H9 (cell line): ENCODE data around the gene UNC5A. TPM values are rescaled to one million over a fixed set of nuclear protein-coding genes. Genes with fewer than 3 reads are reported as not detected.

Experiments used
- DNase-seq: peaks from one replicate; pipeline ENCODE4 v3.0.0-alpha.2; 2017
- H2AFZ ChIP-seq: one replicate; pipeline ENCODE4 v1.6.1; 2013; ENCODE audit warnings: mild to moderate bottlenecking, low read length, control low read depth, moderate library complexity
- H2AK5ac ChIP-seq: 2 replicates; pipeline ENCODE4 v1.6.1; 2013; ENCODE audit warnings: low read length, control low read depth, mixed read lengths; ENCODE audit not compliant: insufficient read length
- H2BK120ac ChIP-seq: one replicate; pipeline ENCODE4 v1.6.1; 2013; ENCODE audit warnings: low read depth, mild to moderate bottlenecking, low read length, control low read depth, inconsistent platforms; ENCODE audit not compliant: poor library complexity, severe bottlenecking
- H2BK12ac ChIP-seq: 2 replicates; pipeline ENCODE4 v1.6.1; 2013; ENCODE audit warnings: low read length, control low read depth, mixed read lengths, low read depth; ENCODE audit not compliant: insufficient read length
- H2BK15ac ChIP-seq: 2 replicates; pipeline ENCODE4 v1.6.1; 2013; ENCODE audit warnings: low read depth, low read length, control low read depth
- H2BK20ac ChIP-seq: one replicate; pipeline ENCODE4 v1.6.1; 2013; ENCODE audit warnings: low read depth, mild to moderate bottlenecking, low read length, control low read depth, inconsistent platforms; ENCODE audit not compliant: poor library complexity, severe bottlenecking
- H2BK5ac ChIP-seq: 2 replicates; pipeline ENCODE4 v1.6.1; 2013; ENCODE audit warnings: low read length, control low read depth, mixed read lengths; ENCODE audit not compliant: insufficient read length
- H3K14ac ChIP-seq: 2 replicates; pipeline ENCODE4 v1.6.1; 2013; ENCODE audit warnings: low read length, control low read depth; ENCODE audit not compliant: insufficient read depth
- H3K18ac ChIP-seq: 2 replicates; pipeline ENCODE4 v1.6.1; 2013; ENCODE audit warnings: low read depth, mild to moderate bottlenecking, mixed read lengths, low read length, control low read depth; ENCODE audit not compliant: insufficient read length
- H3K23ac ChIP-seq: 2 replicates; pipeline ENCODE4 v1.6.1; 2013; ENCODE audit warnings: low read length, control low read depth, mixed read lengths, low read depth; ENCODE audit not compliant: insufficient read length
- H3K23me2 ChIP-seq: 2 replicates; pipeline ENCODE4 v1.6.1; 2013; ENCODE audit warnings: low read depth, mild to moderate bottlenecking, mixed read lengths, low read length, control low read depth; ENCODE audit not compliant: insufficient read length, poor library complexity, severe bottlenecking
- H3K27ac ChIP-seq: 2 replicates; pipeline ENCODE4 v1.5.1; 2013; ENCODE audit warnings: low read length, control low read depth, mixed read lengths, low read depth; ENCODE audit not compliant: insufficient read length
- H3K27me3 ChIP-seq: 2 replicates; pipeline ENCODE4 v1.6.1; 2013; ENCODE audit warnings: low read length, control low read depth, inconsistent platforms; ENCODE audit not compliant: insufficient read depth
- H3K4ac ChIP-seq: 2 replicates; pipeline ENCODE4 v1.6.1; 2013; ENCODE audit warnings: low read depth, mild to moderate bottlenecking, control low read depth, inconsistent platforms, low read length, moderate library complexity
- H3K4me1 ChIP-seq: 2 replicates; pipeline ENCODE4 v1.6.1; 2013; ENCODE audit warnings: low read length, control low read depth, inconsistent platforms; ENCODE audit not compliant: insufficient read depth
- H3K4me2 ChIP-seq: 2 replicates; pipeline ENCODE4 v1.6.1; 2013; ENCODE audit warnings: low read length, control low read depth, mixed read lengths; ENCODE audit not compliant: insufficient read length, insufficient read depth
- H3K56ac ChIP-seq: 2 replicates; pipeline ENCODE4 v1.6.1; 2013; ENCODE audit warnings: low read depth, mild to moderate bottlenecking, mixed read lengths, low read length, control low read depth; ENCODE audit not compliant: insufficient read length
- H3K79me1 ChIP-seq: 2 replicates; pipeline ENCODE4 v1.6.1; 2013; ENCODE audit warnings: low read depth, mild to moderate bottlenecking, moderate library complexity, low read length, control low read depth, inconsistent platforms; ENCODE audit not compliant: insufficient read depth, poor library complexity, severe bottlenecking
- H3K79me2 ChIP-seq: 2 replicates; pipeline ENCODE4 v1.6.1; 2013; ENCODE audit warnings: low read length, control low read depth, inconsistent platforms; ENCODE audit not compliant: insufficient read depth
- H3K9ac ChIP-seq: 2 replicates; pipeline ENCODE4 v1.6.1; 2013; ENCODE audit warnings: low read length, control low read depth, mixed read lengths; ENCODE audit not compliant: insufficient read length; ENCODE audit errors: extremely low read depth
- H3K9me3 ChIP-seq: one replicate; pipeline ENCODE4 v1.6.1; 2013; ENCODE audit warnings: low read depth, low read length, inconsistent platforms; ENCODE audit not compliant: control insufficient read depth
- H3T11ph ChIP-seq: one replicate; pipeline ENCODE4 v1.6.1; 2013; ENCODE audit warnings: mild to moderate bottlenecking, low read length, control low read depth, inconsistent platforms
- H4K20me1 ChIP-seq: one replicate; pipeline ENCODE4 v1.6.1; 2013; ENCODE audit not compliant: control insufficient read depth, insufficient read length, insufficient read depth
- H4K5ac ChIP-seq: 2 replicates; pipeline ENCODE4 v1.6.1; 2013; ENCODE audit warnings: low read depth, mild to moderate bottlenecking, mixed read lengths, low read length, control low read depth; ENCODE audit not compliant: insufficient read length
- H4K8ac ChIP-seq: replicated peaks from 2 replicates; pipeline ENCODE4 v1.6.1; 2013; ENCODE audit warnings: low read length, control low read depth, mixed read lengths, low read depth; ENCODE audit not compliant: insufficient read length
- H4K91ac ChIP-seq: 2 replicates; pipeline ENCODE4 v1.6.1; 2013; ENCODE audit warnings: low read depth, mild to moderate bottlenecking, moderate library complexity, mixed read lengths, low read length, control low read depth; ENCODE audit not compliant: insufficient read length
- H3K27ac Mint-ChIP-seq, 3 experiments: 2 replicates in 2 of 3; 3 replicates in 1 of 3; pipeline ENCODE4 v1.8.0; 2020 to 2021; ENCODE audit warnings: mixed read lengths in 3 of 3, mild to moderate bottlenecking in 1 of 3, moderate library complexity in 1 of 3
- H3K27me3 Mint-ChIP-seq: 2 replicates; pipeline ENCODE4 v1.8.0; 2021; ENCODE audit warnings: low read depth, mild to moderate bottlenecking, moderate library complexity, mixed read lengths
- H3K36me3 Mint-ChIP-seq, 3 experiments: 2 replicates in 2 of 3; 3 replicates in 1 of 3; pipeline ENCODE4 v1.8.0; 2020 to 2021; ENCODE audit warnings: low read depth in 3 of 3, mixed read lengths in 3 of 3; ENCODE audit not compliant: insufficient read depth in 1 of 3
- H3K4me1 Mint-ChIP-seq, 2 experiments: 2 replicates each; pipeline ENCODE4 v1.8.0; 2020; ENCODE audit warnings: mixed read lengths in 2 of 2
- H3K4me3 Mint-ChIP-seq, 2 experiments: 2 replicates in 1 of 2; 3 replicates in 1 of 2; pipeline ENCODE4 v1.8.0; 2020 to 2021; ENCODE audit warnings: mild to moderate bottlenecking in 2 of 2, mixed read lengths in 2 of 2, moderate library complexity in 1 of 2
- H3K9me3 Mint-ChIP-seq, 2 experiments: 2 replicates in 1 of 2; 3 replicates in 1 of 2; pipeline ENCODE4 v1.8.0; 2020; ENCODE audit warnings: mild to moderate bottlenecking in 2 of 2, mixed read lengths in 2 of 2, moderate library complexity in 1 of 2
- WGBS: extraction: QIAGEN DNeasy Blood & Tissue Kit; methylation state at CpG from one replicate; pipeline ENCODE4 v1.1.7; 2013; ENCODE audit warnings: missing lambda C conversion rate, low lambda C conversion rate, mixed read lengths; ENCODE audit not compliant: insufficient read length; ENCODE audit errors: extremely low coverage; 5-methylcytosine and 5-hydroxymethylcytosine counted together
- total RNA-seq: library from RNA; stranded (reverse); gene quantifications from 2 replicates; pipeline ENCODE4 v1.2.1, GENCODE V29; 2021
- TF ChIP-seq, protein P1 (sequence below): fragments of 200-600 bp; sonication (generic); conservative IDR thresholded peaks from 3 replicates; pipeline ENCODE4 v1.8.0; 2021; ENCODE audit warnings: antibody characterized with exemption, mild to moderate bottlenecking

The UNC5A gene
- total RNA-seq, 1 experiment from 2014 or later: 4.4 TPM

GRCh38 chr5:176769911-176770310, 40.4 kb upstream of the UNC5A start:
- TF ChIP-seq, protein P1, sequence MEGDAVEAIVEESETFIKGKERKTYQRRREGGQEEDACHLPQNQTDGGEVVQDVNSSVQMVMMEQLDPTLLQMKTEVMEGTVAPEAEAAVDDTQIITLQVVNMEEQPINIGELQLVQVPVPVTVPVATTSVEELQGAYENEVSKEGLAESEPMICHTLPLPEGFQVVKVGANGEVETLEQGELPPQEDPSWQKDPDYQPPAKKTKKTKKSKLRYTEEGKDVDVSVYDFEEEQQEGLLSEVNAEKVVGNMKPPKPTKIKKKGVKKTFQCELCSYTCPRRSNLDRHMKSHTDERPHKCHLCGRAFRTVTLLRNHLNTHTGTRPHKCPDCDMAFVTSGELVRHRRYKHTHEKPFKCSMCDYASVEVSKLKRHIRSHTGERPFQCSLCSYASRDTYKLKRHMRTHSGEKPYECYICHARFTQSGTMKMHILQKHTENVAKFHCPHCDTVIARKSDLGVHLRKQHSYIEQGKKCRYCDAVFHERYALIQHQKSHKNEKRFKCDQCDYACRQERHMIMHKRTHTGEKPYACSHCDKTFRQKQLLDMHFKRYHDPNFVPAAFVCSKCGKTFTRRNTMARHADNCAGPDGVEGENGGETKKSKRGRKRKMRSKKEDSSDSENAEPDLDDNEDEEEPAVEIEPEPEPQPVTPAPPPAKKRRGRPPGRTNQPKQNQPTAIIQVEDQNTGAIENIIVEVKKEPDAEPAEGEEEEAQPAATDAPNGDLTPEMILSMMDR: no peak
- Mint-ChIP-seq H3K36me3 (peaks cover 0 to 4% (median 0%) of the 10 kb centered on the region in 3 experiments; a peak in 2 of 7 replicates), H3K4me3 (no peak overlapping the region), H3K27me3 (peaks cover 26% of the 10 kb centered on the region), H3K27ac (no peak overlapping the region), H3K9me3 (peaks cover 6 to 14% of the 10 kb centered on the region in 2 experiments; a peak in 4 of 5 replicates), H3K4me1 (peaks cover 10 to 16% of the 10 kb centered on the region in 2 experiments)
- Histone ChIP-seq H3K9me3 (no peaks in the 10 kb centered on the region), H3K23ac (no peak overlapping the region), H4K8ac (no peak overlapping the region), H3K18ac (peak overlapping the region; percentile 25), H2BK12ac (no peak overlapping the region), H3K4me1 (peaks cover 6% of the 10 kb centered on the region), H4K20me1 (peaks cover 2% of the 10 kb centered on the region), H2BK120ac (no peak overlapping the region), H2BK15ac (no peak overlapping the region), H3K23me2 (no peaks in the 10 kb centered on the region), H4K91ac (no peak overlapping the region), H3K27me3 (no peaks in the 10 kb centered on the region), H2BK5ac (no peak overlapping the region), H3K79me1 (no peaks in the 10 kb centered on the region), H2AK5ac (no peak overlapping the region), H3K27ac (no peak overlapping the region), H3K9ac (no peak overlapping the region), H3K14ac (no peak overlapping the region), H3K4ac (no peak overlapping the region), H2BK20ac (no peak overlapping the region), H4K5ac (no peak overlapping the region), H3K56ac (no peak overlapping the region), H3T11ph (no peak overlapping the region), H3K79me2 (no peaks in the 10 kb centered on the region), H2AFZ (no peak overlapping the region), H3K4me2 (no peak overlapping the region)
- no CpG with 5 or more reads among the region's 9 CpGs for WGBS
- peak; percentile 18 for DNase-seq
